Measurements from ENCODE around the gene S100A5. TPM values are rescaled to one million over a fixed set of nuclear protein-coding genes. Genes with fewer than 3 reads are reported as not detected.

The S100A5 gene
- total RNA-seq, 4 donors from 2014 or later: 2.2 to 12.6 (median 6.5) TPM

DNA sequence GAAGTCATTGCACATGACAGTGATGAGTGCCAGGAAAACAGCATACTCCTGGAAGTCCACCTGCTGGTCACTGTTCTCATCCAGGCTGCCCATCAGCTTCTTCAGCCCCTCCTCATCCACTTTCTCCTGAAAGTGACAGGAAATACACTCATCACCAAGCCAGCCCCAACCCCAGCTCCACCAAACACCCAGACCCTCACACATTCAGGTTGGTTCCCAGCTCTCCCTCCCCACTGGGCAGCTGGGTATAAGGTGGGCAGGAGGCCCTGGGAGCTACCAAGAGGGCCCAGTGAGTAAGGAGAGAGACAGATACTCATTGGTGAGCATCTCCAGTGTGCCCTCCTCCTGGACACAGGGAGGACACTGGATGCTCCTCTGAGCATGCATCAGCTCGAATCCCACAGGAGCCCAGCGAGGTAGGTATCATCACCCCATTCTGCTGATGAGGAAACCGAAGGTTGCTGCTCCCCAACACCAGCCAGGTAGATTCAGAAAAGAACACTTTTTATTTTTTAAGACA, 20.8 kb upstream of the S100A5 start:
- WGBS, 2 donors: 97 to 100% methylated on average over 3 of the region's 3 CpGs
- H3K27ac ChIP-seq: no peak overlapping the region
- peaks cover 17 to 35% of the 10 kb centered on the region in 2 donors for H3K4me1 ChIP-seq
- no peaks in the 10 kb centered on the region for H3K9me3 ChIP-seq
- TF ChIP-seq, protein P1, sequence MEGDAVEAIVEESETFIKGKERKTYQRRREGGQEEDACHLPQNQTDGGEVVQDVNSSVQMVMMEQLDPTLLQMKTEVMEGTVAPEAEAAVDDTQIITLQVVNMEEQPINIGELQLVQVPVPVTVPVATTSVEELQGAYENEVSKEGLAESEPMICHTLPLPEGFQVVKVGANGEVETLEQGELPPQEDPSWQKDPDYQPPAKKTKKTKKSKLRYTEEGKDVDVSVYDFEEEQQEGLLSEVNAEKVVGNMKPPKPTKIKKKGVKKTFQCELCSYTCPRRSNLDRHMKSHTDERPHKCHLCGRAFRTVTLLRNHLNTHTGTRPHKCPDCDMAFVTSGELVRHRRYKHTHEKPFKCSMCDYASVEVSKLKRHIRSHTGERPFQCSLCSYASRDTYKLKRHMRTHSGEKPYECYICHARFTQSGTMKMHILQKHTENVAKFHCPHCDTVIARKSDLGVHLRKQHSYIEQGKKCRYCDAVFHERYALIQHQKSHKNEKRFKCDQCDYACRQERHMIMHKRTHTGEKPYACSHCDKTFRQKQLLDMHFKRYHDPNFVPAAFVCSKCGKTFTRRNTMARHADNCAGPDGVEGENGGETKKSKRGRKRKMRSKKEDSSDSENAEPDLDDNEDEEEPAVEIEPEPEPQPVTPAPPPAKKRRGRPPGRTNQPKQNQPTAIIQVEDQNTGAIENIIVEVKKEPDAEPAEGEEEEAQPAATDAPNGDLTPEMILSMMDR (IDR thresholded peaks at IDR 0.05): no peak
- no peak for TF ChIP-seq POLR2A (IDR thresholded peaks at IDR 0.05)
- intact Hi-C loops (cut with DNase I): no loop called here
- DNase-seq: no peak
- no peak overlapping the region for H3K4me3 ChIP-seq (replicated peaks in 1 of 3)
- H3K27me3 ChIP-seq: no peaks in the 10 kb centered on the region
- H3K36me3 ChIP-seq: no peaks in the 10 kb centered on the region

DNA sequence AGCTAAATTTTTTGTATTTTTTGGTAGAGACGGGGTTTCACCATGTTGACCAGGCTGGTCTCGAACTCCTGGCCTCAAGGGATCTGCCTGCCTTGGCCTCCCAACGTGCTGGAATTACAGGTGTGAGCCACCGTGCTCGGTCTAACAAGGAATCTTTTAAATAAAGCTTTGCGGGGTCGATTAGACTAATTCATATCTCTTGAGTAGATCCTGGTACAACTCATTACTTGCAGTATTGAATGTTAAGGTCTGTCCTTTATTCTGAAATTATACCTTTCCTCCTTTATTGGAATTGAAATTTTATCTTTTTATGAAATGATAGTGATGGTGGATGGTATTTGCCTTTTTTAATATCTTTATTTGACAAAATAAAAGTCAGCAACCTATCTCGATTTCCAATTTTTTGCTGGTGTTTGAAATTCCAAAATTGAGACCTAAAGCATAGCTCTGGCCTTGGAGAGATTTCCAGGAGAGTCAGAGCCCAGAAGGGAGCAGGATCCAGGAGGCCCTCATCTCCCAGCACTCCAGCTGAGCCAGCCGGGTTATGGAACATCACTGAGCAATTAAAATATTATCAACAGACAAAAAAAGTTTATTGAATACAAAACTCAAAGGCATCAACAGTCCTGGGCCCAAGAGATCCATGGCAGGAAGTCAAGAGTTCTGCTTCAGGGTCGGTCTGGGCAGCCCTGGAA, 20.2 kb upstream of the S100A5 start:
- WGBS, 2 donors: 91 to 93% methylated on average over 10 of the region's 10 CpGs
- no peak for DNase-seq
- Histone ChIP-seq H3K4me1 (peaks cover 11 to 29% of the 10 kb centered on the region in 2 donors), H3K27me3 (no peaks in the 10 kb centered on the region), H3K4me3 (replicated peaks in 1 of 3) (no peak overlapping the region), H3K36me3 (no peaks in the 10 kb centered on the region), H3K27ac (no peak overlapping the region), H3K9me3 (no peaks in the 10 kb centered on the region)
- TF ChIP-seq, protein P1 (IDR thresholded peaks at IDR 0.05): no peak
- no peak for TF ChIP-seq POLR2A (IDR thresholded peaks at IDR 0.05)
- intact Hi-C loops (cut with DNase I): no loop called here

DNA sequence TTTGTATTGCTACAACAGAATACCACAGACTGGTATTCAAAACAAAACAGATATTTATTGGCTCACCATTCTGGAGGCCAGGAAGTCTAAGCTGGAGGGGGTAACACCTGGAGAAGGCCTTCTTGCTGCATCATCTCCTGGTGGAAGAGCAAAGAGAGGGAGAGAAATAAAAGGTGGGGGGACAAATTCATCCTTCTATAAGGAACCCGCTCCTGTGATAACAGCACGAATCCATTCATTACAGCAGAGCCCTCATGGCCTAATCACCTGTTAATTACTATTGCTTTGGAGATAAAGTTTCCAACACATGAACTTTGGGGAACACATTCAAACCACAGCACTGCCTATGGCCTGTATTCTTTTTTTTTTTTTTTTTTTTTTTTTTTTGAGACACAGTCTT, 19.5 kb upstream of the S100A5 start:
- no peak for TF ChIP-seq POLR2A (IDR thresholded peaks at IDR 0.05)
- TF ChIP-seq, protein P1 (IDR thresholded peaks at IDR 0.05): no peak
- no peak for DNase-seq
- no peak overlapping the region for H3K27ac ChIP-seq
- no peak overlapping the region for H3K4me3 ChIP-seq (replicated peaks in 1 of 3)
- H3K27me3 ChIP-seq: no peaks in the 10 kb centered on the region
- no peaks in the 10 kb centered on the region for H3K9me3 ChIP-seq
- H3K36me3 ChIP-seq: no peaks in the 10 kb centered on the region
- H3K4me1 ChIP-seq: peaks cover 4 to 22% of the 10 kb centered on the region in 2 donors
- intact Hi-C loops (cut with DNase I): no loop called here
- 90 to 99% methylated on average over 2 of the region's 2 CpGs for WGBS, 2 donors

DNA sequence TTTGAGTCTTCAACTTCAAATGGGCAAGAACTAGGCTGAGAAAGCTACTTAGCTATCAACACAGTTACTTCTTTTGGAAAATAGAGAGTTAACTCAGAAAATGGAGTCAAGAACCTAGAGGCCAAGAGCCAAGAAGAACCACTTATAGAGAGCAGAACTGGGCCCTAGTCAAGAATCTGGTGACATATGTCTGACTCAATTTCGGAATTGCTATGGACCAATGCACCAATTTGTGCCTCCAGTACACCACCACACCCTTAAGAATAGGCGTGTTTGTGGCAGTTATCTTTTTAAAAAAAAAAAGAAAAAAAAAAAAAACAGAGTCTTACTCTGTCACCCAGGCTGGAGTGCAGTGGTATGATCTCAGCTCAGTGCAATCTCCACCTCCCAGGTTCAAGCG, 17.1 kb upstream of the S100A5 start:
- TF ChIP-seq POLR2A (IDR thresholded peaks at IDR 0.05): no peak
- TF ChIP-seq, protein P1 (IDR thresholded peaks at IDR 0.05): no peak
- intact Hi-C loops (cut with DNase I): no loop called here
- H3K27ac ChIP-seq: no peak overlapping the region

DNA sequence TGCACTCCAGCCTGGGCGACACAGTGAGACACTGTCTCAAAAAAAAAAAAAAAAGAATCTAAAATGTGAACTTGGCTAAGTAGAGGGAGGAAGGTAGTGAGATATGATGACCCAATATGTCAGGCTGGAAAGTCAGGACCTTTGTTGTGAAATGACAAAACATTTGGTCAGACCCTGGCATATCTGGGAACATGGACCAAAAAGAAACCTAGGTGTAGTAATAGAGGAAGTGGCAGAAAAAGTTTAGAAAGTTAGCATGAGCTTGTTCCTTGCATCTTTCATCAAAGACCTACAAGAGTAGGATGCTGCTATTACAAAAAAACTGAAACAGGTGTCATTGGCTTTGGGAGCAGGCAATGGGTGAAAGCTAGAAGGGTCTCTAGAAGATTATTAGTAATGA, 15.6 kb upstream of the S100A5 start:
- Histone ChIP-seq H3K4me1 (peaks cover 13% of the 10 kb centered on the region in 2 donors), H3K36me3 (no peaks in the 10 kb centered on the region), H3K9me3 (no peaks in the 10 kb centered on the region), H3K27ac (no peak overlapping the region), H3K27me3 (no peaks in the 10 kb centered on the region), H3K4me3 (replicated peaks in 1 of 3) (no peak overlapping the region)
- intact Hi-C loops (cut with DNase I): no loop called here
- 91 to 95% methylated on average over 1 of the region's 1 CpG for WGBS, 2 donors
- TF ChIP-seq, protein P1 (IDR thresholded peaks at IDR 0.05): no peak
- TF ChIP-seq POLR2A (IDR thresholded peaks at IDR 0.05): no peak
- no peak for DNase-seq

More for the DNA sequence above, 17.1 kb upstream of the S100A5 start:
- Histone ChIP-seq H3K4me3 (replicated peaks in 1 of 3) (no peak overlapping the region), H3K4me1 (peaks cover 13% of the 10 kb centered on the region in 2 donors), H3K9me3 (no peaks in the 10 kb centered on the region), H3K36me3 (no peaks in the 10 kb centered on the region), H3K27me3 (no peaks in the 10 kb centered on the region)
- 70 to 84% methylated on average over 3 of the region's 3 CpGs for WGBS, 2 donors
- no peak for DNase-seq

Measured in thyroid gland (tissue), 4 donors.